Fibroblast of the conjunctiva (primary cell): Measurements from ENCODE around the gene SLC9A9.

Source experiments
- DNase-seq: peaks from one replicate; pipeline ENCODE4 v3.0.0-alpha.2; 2010; ENCODE audit warnings: low read depth

Gene SLC9A9

DNA sequence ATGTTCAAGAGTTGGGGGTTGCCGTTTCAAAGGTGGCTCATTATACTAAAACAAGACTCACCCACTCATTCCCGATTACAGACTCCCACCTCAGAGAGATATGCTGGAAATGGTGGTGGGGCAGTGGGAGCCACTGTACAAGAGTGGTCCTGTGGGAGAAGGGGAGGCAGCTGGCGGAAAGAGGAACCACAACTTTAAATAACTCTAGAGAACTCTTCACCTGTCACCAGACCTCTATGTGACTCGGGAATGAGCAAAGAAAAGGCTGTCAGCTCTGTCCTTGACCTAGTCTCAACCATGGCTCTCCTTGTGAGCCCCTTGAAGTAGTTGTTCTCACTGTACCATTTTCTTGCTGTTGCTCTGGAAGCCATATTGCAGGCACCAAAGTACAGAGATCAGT, 434.9 kb downstream of the SLC9A9 start:
- no peak for DNase-seq

DNA sequence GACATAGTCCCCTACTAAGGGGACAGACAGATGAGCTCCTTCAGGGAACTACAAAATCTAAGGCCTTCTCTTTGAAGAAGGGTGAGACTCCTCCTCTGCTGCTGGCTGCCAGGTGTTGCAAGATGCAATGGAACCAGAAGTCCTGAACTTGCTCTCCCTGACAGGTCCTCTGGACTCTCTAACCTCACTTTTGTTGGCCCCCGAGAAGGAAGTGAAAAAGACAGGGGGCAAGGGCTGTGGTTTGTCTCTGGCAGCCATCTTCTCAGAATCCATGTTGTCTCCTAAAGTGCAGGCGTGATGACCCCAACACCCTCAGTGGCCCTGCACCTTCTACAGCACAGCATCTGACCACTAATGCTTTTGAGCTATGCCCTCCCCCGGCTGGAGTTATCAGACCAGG, 436.2 kb downstream of the SLC9A9 start:
- DNase-seq: no peak

DNA sequence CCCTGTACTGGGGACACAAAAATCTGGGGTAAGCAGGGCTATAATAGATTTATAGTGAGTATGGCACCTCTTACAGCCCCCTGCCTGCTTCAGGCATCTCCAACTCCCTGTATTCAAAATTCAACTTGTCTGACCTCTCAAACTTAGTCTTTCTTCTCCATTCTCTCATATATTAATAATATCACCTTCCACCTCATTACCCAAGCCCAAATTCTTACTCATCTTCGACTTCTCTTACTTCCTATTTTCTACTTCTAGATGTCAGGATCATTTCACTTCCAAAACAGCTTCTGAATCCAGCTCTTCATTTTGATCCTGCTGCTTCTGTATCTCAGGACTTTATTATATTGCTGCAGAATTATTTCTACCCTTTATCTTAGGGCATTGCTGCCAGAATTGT, 438.0 kb downstream of the SLC9A9 start:
- DNase-seq: no peak

DNA sequence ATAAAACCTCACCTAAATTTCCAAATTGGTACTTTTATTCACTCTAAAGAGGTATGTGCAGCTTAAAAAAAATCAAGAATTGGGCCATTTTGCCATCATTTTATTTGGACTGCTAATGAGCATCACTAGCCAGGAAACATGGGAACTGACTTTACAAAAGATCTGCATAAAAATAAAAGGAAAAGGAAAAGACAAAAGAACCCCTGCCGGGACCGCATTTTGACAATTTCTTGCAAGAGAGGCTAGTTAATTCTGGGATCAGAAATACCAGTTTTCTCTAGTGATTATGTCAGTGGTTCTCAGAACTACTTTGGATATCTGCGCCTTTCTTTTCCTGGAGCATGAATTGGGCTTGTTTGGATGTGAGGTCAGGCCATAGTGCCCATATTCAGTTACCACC, 439.5 kb downstream of the SLC9A9 start:
- no peak for DNase-seq

DNA sequence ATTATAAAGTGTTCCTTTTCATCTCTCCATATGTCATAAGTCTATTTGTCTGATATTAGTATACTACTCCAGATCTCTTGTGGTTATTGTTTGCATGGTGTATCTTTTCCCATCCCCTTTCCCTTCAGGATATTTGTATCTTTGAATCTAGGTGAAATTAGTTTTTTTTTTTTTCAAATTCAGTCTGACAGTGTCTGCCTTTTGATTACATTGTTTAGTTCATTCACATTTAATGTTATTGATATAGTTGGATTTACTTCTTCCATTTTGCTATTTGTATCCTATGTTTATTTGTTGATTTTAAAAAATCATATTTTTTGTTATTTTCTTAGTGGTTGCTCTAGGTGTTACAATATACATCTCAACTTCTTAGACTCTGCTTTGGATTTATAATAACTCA, 445.7 kb downstream of the SLC9A9 start:
- no peak for DNase-seq

DNA sequence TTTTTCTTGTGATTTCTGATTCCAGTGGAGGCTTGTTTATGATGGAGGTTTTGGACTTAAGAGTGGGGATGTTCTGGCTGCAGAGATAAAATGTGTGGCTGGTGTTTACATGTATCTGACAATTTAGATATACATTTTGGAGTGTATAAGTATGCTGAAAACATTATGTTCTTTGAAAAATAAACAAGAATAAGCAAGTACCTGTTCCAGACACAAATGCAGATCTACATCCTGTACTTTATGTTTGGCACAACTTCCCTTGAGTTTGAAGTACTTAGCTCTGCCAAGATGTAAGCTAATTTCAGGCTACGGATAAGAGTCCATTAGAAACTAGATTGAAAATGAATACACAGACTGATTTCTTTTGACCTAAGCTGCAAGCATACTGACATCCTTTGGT, 451.5 kb downstream of the SLC9A9 start:
- DNase-seq: no peak

DNA sequence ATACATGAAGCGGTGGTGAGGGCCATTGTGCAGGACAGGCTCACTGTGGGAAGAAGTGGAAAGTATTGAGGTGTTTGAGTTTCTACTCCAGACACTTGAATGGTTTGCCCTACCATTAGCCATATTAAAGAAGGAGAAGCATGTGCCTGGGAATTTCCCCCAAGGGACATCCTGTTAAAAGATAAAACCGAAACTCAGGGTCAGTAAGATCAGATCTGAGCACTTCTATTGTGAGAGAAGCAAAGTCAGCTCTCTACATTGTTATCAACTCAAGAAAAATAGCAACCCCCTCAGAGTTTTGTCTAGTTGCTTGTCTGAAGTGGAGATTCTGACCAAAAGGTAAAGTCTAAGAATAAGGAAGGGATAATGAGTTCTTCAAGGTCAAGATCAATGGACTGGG, 458.9 kb downstream of the SLC9A9 start:
- no peak for DNase-seq

DNA sequence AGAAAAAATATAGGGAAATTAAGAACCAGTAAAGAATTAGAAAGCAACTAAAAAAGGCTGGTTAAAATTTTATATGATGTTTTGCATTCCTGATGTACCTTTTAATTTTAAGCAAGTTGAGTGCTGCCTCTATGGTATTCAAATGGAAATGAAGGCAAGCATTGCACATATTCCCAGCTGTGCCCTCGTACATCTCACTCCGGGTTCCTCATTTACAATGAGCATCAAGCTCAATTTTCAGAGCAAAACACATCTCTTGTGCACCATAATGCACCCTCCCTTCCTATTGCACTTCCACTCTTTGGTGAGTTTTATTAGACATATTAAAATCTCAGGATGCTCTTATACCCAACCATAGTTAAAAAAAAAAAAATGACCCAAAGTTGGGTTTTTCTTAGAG, 460.8 kb downstream of the SLC9A9 start:
- no peak for DNase-seq

DNA sequence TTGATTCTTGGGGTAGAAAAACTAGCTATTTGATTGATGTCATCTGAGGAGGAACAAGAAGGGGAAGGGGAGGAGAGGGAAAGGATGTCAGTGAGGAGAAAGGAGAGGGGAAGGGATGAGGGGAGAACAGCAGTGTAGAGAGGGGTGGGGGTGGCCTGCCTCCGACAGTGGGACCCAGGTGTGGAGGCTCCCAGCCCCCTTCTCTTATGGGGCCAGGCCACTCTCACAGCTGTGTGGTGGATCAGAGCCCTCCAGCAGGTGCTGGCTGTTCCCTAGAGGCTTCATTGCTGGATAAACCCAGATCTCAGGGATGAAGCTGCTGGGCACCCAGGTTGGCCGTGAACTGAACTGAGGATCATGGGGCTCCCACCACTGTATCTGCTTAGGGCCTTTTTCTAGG, 464.2 kb downstream of the SLC9A9 start:
- DNase-seq: no peak

DNA sequence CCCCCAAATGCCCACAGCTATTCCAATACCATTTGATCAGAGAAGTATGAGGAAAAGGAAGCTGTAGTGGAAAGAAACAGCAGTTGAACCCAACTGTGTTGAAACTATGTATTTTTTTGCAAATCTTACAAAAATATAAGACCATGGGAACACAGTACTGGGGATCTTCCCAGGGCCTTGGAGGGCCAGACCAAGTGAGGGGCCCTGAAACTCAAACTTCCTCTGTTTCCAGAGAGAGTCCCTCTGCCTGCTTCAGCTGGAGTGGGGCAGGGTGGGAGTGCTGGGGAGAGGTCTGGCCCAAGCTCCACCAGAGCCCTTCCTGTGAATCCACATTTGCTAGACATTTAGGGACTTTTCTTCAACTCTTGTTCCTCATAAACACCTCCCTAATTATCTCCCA, 464.8 kb downstream of the SLC9A9 start:
- no peak for DNase-seq

DNA sequence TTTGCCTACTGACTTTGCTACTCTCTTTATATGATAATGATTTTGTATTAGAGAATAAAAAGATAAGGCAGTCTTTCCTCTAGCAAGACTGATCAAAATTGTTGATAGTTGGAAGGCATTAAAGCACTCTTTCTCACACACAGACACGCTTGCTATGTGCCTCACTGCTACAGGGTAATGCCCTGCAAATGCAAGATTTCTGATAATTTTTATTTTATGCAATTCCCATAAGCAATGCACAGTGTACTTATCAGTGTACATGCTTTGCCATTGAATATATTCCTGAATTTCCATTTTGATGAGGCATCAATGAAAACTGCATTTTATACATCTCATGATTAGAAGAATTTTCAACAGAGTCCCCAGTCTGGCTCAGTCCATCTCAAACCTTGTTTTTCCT, 465.5 kb downstream of the SLC9A9 start:
- DNase-seq: no peak

DNA sequence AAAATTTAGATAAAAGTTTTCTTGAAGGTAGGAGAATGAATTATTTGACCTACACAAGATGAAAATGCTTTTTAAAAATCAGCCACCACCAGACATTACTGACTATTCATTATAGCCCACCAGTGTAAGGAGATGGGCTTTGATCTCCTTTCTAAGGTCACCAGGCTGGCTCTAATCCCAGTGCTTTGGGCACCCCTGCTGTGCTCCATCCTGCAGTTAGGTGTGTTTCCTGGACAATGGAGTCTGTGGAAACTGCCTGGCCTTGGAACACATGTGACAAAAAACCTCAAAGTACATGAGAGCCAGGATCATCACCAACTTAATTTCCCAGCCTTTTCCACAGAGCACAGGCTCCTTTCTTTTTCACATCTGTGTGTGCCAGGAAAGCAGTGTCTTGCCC, 467.8 kb downstream of the SLC9A9 start:
- no peak for DNase-seq

DNA sequence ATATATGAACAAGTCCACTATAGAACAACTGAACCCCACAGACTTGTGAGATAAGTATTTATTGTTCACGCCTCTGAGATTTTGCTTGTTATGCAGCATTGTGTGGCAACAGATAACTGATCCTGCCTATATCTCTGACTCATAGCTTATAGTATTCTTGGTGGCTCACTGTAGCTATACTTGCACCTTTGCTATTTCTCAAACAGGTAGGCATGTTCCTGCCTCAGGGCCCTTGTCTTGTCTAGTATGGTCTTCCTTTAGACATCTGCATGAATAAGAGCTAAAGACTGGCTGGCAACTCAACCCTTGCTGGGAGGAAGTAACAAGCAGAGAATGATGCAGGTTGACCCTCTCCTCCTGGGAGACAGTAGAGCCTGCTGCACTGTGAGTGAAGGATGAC, 472.6 kb downstream of the SLC9A9 start:
- DNase-seq: no peak

DNA sequence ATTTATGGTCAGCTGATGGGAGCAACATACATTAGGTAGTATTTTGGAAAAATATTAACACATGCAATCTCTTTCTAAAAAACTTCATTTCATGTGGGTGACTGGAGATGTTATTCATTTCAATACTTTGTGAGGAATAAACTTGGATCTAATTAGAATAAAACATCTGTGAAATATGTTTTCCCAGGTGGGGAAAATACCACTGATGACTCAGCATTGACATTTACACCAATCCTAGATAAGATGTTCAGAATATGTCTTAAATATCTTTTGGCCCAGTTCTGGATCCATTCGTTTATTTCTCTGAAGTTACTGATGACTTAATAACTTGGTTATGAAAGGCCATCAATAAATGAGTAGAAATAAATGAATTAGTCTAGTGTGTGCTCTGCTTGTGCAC, 481.1 kb downstream of the SLC9A9 start:
- DNase-seq: no peak

DNA sequence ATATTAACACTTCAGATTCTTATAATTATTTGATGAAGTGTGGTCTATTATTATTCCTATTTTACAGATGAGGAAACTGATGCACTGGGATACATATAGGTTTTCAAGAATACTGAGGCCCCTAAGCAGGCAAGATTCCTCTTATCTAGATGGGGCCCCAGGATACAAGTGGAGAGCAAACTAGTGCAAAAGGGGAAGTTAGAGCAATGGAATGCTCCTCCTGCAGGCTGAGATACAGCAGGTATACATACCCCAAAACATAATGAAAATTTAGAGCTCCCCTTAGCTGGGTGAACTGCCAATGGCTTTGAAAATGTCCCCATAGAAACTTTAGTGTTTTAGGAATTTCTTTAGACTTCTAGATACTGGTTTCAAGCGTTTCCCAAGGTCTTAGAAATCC, 481.6 kb downstream of the SLC9A9 start:
- DNase-seq: no peak

DNA sequence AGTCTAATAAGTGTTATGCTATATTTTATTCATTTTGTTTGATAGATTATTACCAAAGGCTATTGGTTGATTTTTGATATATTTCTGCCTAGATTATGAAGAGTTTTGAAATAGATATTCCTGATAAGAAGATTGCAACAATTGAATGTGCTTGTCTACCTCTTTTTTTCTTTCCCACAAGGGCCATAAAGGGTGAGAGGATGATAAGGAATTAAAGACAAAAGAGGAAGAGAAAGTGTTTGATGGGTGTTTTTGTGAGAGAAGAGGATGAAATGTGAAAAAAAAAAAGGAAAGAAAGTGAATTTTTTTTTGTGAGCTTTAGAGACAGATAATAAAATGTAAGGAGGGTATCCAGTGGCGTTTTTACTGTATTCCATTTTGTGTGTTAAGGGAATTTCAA, 484.3 kb downstream of the SLC9A9 start:
- no peak for DNase-seq

DNA sequence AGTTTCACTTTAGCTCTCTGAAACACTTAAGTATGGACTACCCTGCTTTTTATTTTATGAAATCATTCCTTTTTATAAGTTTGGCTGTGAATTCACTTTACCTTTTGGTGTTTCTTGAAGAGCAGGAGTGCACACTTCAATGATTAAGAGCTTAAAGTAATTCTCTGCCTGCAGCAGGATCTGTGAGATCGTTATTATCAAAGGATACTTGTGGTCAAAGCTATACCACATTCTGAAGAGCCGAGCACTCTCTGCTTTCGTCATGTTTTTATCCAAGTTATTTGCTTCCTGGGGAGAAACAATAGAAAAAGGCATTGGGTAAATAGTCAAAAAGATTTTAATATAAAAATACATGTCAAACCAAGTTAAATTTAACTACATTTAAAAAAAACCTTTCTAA, 485.0 kb downstream of the SLC9A9 start:
- no peak for DNase-seq

DNA sequence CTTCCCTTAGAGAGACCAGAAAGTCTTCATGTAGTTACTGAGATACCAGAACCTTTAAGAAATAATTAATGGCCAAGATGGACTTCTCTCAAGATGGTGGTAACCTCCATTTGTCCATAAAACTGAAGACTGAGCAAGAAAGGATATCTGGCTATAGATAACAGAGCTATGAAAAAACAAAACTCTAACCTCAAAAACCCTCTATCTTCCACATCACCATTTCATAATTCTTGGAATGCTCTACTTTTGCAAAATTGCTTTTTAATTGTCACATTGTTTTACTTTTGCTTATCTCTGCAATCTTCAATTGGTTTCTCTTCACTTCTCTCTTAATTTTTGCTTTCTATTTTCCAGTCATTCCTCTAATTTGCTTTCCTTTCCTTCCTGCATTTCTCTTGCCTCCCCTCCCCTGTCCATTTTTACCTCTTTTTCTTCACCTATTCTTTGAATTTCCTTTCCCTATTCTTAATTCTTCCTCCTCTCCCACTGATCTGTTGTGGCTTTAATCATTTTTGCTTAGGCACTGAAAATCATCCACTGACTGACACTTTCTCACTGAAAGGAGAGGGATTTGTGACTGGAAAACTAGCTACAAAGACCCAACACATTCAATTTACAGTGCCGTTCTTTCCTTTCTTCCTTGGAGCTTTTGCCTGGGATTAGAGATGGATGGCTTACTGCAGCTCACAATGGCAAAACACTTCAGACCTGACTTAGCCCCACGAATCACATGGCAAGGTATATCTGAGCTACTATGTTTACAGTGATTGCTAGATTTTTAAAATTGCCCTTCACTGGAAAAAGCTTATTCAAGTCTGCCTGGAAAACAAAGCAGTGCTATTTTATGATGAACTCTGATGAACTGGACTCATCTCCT, 485.9 kb downstream of the SLC9A9 start:
- no peak for DNase-seq

DNA sequence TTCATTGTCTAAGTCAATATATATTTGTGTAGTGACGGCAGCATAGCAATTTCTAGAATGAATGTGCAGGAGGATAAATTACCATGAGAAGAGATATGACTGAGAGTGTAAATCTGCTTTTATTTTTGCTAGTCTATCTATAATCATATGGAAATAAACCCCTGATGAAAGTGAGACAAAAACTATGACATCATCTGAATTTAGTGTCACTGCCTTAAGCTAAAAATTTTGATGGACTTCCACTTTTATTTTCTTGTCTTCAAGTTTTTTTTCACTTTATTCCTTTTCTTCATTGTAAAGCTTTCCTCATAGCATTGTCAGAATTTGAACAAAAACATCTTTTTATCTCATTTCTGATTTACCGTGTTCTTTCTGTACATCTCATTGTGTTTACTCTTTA, 486.7 kb downstream of the SLC9A9 start:
- no peak for DNase-seq

DNA sequence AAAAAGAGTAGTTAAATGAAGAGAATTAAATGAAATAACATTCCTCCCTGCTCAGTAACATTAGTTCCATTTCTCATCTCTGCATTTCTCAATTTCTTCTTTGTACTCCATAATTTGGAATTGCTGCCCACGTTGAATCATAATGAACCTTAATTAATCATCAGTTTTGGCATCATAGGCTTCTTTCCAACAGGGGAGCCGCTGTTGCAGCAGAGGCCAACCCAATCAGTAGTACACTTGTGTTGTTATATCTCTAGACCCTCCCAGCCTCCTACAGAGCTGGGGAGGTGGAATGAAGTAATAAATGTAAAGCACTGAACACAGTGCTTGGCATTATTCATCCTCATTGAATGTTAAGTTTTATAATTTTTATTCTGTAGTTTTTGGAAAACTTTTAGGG, 488.0 kb downstream of the SLC9A9 start:
- DNase-seq: no peak

DNA sequence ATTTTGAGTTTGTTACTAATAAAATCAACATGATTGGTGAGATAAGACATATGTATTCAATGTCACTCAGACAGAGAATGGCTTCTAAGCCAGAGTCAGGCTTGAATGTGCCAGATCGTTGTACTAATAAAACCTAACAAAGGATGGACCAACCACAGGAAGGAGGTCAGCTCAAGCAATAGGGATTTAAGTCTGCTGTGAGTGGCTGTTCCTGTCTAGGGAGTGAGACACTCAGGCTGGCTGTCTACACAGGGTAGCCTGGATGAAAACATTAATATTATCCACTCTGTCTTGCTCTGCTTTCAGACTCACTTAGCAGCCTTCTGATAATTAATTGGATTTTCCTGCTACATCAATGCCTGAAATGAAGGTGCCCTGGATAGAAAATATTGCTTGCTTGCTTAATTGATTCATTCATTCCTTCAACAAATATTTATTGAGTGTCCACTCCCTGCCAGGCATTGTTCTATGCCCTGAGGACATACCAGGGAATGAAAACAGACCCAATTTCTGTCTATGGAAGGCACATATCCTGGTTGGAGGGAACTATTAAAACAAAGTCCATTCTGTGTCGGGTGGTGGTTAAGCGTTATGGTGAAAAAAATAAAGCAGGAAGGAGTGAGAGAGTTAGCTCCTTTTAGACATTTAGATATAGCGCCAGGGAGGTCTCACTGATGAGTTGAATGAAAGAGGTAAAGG, 489.3 kb downstream of the SLC9A9 start:
- no peak for DNase-seq

DNA sequence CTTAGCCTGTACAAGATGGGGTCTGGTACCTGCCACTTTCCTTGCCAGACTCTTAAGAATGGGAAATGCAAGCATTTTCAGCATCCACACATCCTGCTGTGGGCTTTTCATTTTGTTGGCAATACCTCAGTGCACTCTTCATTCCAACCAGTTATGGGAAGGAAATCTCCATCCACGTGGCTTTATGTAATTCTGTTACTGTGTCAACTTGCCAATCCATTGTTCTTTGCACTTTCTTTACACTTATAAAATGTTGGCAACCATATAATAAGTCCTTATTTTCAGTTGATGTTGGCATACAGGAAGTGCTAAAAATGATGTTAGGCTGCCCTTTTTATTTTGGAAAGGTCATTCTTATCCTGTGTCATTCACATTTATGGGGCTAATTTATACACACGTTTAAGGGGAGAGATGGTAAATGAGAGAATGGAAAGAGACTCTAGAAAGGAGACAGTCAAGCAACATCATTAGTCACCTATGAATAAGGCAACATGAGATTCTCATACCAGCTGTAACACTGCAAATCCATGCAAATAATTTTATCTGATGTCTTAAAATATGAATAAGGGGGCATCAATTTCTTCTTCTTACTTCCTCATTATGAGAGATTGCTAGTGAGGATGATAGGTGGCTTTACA, 490.0 kb downstream of the SLC9A9 start:
- DNase-seq: no peak

DNA sequence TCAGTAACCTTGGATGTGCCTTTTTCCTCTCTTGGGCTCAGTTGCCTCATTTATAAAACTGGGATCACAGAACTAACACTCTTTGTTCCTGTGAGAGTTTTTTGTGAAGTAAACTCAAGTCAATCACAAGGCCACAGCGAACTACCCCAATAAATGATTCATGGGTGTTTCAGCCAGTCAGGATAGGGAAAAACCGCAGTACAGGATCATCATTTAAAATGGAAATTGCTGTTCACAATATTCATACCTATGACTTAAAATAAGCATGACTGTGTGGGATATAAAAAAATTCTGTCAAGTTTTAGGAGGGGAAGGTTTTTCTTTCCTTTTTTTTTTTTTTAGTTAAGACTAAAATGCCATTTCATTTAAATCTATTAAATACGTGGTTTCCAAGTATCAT, 490.6 kb downstream of the SLC9A9 start:
- DNase-seq: no peak
